A549 treated with DMSO at 1 μM for 4 hours (cell line): Measurements from ENCODE around the gene MERTK. TPM values are rescaled to one million over a fixed set of nuclear protein-coding genes. Genes with fewer than 3 reads are reported as not detected.

Experiments used
- total RNA-seq: library from RNA; stranded (reverse); fragments of 200-300 nt; extraction: Qiagen RNA extraction; gene quantifications from 5 replicates; pipeline ENCODE4 v1.2.3, GENCODE V29; 2022; ENCODE audit warnings: low read depth

The MERTK gene
- 1.7 to 2.7 TPM (median 2.1 TPM) in 5 replicates for total RNA-seq

GRCh38 chr2:111897924-111898702, at the start of gene MERTK:
MERTK (plus strand) TSS chr2:111898607; CDS start chr2:111898736, 129 bp downstream.

GRCh38 chr2:111883661-111884591, 14.5 kb upstream of the MERTK start, which contains the start of gene ANAPC1:
ANAPC1 (minus strand) TSS chr2:111884193; CDS start chr2:111880825, 3,368 bp downstream.

GRCh38 chr2:112054847-112055729, 156.7 kb downstream of the MERTK start, which contains the start of gene TMEM87B:
TMEM87B (plus strand) TSS chr2:112055269; CDS start chr2:112055592, 323 bp downstream.

Other genes starting within 250 kb of the MERTK start
- gene ANAPC1, start 14.4 kb upstream of the MERTK start, total RNA-seq = 27.4 to 38.5 TPM (median 33.0 TPM) in 5 replicates
- gene TMEM87B, start 156.7 kb downstream of the MERTK start, total RNA-seq = 16.3 to 22.9 TPM (median 18.8 TPM) in 5 replicates
- gene FBLN7, start 239.8 kb downstream of the MERTK start, total RNA-seq = 0.42 to 0.86 TPM (median 0.55 TPM) in 5 replicates